HG03520 (cell line): ENCODE measurements around the gene PFN1.
A peak's percentile ranks its signal among the peaks of the same experiment; 100 is the strongest.

Experiments
- ATAC-seq: cut with Tn5 transposase; IDR thresholded peaks from one replicate; pipeline ENCODE4 v1.9.1; 2021; ENCODE audit warnings: mild to moderate bottlenecking, moderate library complexity; ENCODE audit not compliant: unreplicated experiment

Gene PFN1

DNA sequence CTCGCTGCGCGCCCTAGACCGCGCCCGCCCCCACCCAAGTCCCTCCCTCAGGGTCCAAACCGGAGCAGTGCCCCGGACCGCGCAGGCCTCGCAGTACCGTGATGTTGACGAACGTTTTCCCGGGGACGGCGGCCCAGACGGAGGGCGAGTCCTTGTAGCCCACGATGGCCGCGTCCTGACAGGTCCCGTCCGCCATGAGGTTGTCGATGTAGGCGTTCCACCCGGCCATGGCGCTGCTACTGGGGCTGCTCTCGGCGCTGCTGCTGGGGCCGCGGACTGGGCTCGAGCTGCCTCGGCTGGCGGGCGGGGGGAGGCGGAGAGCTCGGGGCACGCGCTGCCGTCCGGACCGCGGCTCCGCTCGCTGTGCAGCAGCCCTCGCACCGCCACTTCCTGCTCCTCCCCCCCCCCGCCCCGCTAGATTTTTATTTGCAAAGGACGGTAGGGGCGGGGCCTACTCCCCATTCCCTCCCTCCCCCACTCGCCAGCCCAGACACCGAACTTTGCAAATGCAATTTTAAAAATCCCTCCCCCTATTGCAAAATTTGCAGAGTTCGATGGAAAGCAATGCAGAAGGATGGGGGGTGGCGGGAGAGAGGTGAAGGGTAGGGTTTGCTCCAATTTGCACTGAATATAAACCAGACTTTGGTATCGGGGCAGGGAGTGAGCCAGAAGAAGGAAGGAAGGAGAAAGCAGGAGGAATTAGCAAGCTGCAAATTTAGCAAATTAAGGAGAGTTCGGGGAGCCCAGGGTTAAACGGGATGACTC is at the start of gene PFN1:
PFN1 (minus strand) TSS at position 365 of the 765 bp plus-strand sequence; CDS start at position 229, 136 bp downstream.
- ATAC-seq: no peak

DNA sequence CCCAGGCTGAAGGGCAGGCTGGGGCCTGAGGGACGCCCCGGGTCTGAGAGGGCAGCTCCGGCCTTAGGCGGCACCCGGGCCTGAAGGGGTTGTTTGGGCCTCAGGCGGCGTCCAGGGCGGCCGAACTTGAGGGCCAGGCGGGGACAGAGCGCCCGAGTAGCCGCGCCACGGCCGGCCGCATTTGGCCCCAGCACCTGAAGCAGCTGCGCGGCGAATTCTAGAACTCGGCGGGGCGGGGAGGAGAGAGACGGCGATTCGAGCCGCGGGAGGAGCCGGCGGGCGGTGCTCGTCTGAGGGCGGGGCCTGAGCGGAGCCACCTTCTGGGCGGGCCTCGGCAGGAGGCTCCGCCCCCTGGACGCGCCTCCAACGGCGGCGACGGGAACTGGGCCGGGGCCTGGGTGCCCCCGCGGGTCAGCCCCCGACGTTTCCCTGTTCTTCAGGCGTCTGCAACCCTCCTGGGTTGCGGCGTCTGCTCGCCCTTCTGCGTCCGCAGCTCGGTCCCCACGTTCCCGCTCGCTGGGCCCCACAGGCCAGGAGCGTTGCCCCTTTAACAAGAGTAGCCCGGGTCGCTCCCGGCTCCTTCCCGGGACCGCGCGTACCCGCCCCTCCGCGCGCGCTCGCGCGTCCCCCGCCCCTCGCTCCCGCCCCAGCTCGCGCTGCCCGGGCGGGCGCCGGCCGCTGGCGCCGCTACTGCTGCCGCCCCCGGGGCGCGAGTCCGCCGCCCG is 49.1 kb upstream of the PFN1 start, which contains the start of the genes INCA1 and KIF1C:
INCA1 (minus strand) TSS at position 221 of the 725 bp plus-strand sequence. CDS start 3,085 bp downstream, outside the sequence.
KIF1C (plus strand) TSS at position 649 of the 725 bp plus-strand sequence. CDS start 2,297 bp downstream, outside the sequence.
- ATAC-seq: peak; percentile 65

DNA sequence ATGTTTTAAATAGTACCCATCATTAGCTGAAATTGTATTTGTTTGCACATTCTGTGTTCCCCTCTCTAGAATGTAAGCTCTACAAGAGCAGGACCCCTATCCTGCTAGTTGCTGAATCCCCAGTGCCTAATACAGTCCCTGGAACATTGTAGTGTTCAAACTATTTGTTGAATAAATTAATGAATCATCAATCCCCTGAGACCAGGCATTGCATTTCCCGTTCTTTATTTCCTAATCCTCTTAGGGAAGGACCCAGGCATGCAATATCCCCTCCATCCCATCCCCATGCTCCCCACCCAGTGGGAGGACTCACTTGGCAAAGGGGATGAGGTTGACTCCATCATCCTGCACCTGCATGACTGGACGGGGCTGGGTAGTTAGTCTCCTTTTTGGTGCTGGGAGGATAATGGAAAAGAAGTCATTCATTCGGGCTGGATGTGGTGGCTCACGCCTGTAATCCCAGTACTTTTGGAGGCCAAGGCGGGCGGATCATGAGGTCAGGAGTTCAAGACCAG is 45.8 kb upstream of the PFN1 start:
- ATAC-seq: no peak

DNA sequence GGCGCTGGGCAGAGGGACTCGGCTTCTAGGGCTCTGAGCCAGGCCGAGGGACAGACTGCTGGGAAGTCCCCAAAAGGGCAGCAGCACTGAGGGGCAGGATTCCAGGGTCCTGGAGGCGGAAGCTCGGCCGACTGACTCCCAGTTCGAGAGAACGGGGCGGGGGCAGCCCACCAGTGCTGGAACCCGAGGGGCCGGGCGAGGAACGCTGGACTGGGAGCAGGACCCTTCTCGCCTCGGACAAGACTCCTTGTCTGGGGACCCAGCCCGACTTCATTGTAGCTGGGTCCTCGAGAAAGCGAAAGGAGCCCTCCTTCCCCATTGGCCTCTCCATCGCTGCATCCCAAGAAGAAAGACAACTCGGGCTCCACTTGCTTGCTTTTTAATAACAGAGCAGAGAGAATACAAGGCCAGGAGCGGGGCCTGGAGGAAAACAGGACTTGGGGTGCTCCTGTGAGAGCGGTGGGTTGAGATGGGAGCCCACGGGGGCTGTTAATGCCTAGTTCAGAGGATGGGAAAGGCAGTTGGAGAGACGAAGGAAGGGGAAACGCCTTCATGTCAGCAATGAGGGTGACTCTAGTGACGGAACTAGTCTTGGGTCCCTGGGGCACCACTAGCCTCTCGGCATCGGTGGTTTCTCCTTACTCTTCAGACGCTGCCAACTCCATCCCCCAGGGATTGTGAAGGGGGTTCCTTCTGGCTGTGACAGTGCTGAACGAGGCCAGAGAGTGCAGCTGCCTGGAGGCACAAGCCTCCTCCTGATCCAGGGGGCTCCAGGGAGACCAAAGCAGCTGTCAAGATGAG is 39.6 kb upstream of the PFN1 start:
- no peak for ATAC-seq

DNA sequence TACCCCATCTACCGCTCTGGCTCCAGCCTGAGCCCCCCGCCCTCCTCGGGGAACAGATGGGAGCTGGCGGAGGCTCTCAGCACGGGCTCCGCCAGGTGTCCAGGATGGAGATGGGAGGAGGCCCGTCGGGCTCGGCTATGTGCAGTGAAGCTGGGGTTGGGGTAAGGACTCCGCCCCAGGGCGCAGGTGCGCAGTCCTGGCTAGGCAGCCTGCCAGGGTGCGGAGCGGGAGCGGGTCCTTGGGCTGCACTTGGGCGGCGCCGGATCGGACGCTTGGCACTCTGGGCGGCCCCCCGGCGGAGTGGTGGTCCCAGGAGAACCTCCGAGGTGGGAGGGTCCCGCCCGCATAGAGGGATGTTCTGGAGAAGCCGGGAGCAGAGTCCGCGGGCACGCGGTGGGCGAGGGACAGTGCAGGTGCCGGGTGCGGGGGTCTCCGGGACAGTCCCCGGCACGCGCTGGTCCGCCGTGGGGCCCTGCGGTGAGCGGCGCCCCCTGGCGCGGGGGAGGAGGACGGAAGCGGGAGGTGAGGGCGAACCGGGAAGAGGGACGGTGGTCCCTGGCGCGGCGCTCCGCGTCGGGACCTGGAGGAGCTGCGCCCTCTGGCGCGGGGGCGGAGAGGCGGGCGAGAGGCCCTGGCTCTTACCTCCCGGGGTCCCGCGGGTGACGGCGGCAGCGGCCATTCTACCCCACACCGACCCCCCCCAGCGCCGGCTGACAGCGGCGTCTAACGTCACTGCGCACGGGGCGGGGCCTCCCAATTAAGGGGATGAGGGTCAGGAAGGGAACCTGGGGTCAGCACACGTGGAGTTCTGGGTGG is 38.8 kb upstream of the PFN1 start, which contains the start of gene CAMTA2:
CAMTA2 (minus strand) TSS at position 725 of the 816 bp plus-strand sequence. CDS start 1,453 bp downstream, outside the sequence.
- ATAC-seq: peak; percentile 45

DNA sequence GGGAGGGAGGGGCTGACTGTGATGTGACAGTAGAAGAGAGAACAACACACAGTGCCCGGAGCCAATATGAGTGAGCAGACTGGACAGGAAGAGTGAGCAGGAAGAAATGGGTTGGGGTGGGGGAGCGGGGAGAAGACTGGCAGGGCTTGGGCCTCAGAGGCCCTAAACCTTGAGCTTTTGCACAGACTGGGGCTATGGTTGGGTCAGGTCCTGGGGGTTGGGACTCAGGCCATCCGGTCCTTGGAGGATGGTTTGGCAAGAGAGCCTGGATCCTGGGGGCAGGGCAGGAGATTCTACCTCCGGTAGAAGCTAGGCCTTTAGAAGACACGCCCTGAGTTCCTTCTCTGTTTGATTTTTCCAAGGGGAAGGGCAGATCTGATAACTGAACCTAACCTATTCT is 38.1 kb upstream of the PFN1 start:
- ATAC-seq: no peak

DNA sequence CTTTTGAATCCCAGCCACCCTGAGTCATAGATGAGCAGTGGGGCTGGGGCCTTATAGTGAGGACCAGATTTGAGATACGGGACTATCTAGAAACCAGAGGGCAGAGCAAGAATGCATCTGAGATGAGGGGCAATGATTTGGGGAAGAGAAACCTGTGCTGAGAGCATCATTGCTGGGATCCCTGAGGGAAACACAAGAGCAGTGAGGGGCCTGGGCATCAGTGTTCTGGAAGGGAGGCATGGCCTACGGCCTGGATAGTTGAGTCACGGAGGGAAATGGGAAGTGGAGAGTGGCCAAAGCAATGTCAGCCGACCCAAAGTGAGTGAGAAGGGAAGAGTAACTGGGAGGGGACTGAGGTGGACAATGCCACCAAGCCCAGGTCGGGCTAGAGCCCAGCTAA is 34.0 kb upstream of the PFN1 start:
- ATAC-seq: no peak

DNA sequence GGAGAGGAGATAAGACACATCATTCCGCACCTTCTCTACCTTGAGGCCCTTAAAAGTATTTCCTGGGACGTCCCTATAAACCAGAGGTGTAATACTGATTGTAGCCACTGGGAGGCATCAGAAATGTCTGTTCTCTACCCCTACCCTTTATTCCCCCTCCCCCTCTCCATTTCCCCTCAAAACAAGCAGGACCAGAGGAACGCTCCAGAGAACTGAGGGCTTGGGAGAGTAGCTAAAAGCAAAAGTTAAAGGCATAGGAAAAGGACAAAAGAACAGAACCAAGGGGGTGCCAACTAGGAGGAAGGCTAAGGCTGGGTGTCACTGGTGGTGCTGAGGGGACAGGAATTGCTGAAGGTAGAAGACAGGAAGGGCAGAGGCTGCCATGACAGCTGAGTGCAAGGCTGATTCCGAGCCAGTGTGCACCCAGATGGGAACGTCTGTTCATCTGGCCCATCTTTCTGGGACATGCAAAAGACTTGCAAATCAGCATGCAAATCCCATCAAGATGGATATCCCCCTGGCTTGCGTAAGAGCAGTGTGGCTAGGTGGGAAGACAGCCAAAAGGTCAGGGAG is 32.4 kb upstream of the PFN1 start:
- ATAC-seq: no peak

DNA sequence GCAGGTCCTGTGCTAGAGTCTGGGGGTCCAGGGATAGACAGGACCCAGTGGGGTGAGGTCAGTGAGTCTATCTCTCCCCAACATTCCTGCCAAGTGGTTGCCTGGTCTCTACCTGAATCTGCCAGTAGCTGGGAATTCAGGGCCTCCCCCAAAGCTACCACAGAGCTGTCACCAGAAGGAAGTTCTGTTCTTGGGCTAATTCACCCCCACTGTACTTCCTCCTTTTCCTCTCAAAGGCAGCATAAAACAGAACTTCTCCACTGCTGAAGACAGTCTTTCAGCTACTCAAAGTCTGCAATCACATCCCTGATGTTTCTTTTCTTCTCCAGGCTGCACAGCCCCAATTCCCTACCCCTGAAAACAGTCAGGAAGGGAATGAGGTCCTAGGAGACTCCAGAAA is 30.4 kb upstream of the PFN1 start:
- ATAC-seq: no peak

DNA sequence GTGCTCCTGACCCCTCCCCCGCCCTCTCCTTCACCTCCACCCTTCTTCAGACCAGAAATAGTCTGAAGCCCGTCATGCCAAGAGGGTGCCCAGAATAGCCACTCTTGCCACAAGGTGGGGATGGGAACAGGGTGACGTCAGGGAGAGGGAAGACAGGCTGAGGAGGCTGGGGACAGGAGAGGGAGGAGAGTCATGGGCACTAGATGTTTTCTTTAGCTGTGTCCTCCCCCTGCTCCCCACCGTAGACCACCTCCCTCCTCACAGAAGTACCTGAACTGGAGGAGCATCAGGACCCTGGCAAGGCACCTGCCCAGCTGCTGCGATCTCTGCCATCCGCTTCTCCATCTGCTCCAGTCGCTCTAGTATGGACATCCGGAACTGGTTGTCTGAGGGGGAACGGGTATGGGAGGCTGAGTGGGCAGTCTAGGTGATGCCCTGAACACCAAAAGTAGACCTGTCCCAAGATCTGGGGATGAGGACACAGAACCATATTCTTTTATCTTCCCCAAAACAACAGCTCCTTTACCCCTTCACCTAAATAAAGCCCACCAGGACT is 25.9 kb upstream of the PFN1 start:
- no peak for ATAC-seq

DNA sequence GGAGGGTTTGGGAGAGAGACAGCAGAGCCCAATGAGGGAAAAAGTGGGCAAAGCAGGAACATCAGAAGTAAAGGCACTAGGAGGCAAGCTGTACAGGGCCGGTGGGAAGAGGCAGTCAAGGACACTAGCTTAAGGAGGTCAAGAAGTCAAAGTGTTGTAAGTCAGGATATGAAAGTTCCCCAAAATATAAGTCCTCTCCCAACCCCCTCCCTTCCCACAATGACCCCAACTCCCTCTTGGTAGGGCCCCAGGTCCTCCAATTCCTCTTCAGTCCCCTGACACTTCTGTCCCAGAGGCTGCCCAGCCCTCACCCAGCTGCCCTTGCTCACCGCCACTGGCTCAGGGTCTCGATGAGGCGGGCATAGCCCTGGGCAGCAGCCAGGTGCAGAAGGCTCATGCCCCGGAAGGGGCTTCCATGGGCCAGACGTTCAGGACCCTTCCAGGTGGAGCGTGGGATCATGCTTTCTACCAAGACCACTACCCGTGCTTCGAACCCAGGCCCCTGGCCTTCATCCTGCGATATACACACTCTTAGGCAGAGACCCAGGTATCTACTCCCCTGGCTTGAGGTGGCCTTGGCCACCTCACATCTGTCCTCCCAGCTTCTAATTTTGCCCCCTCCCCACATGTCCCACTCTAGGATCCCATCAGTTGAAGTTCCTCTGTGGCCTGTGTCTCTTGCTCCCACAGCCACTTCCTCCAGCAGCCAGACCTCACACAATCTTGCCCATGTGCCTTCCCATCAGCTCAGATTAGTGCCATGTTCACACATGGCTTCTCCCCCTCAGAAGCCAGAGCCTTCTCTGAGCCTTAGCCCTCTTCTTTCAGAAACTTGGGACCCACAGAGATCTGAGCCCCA is 25.2 kb upstream of the PFN1 start:
- no peak for ATAC-seq

DNA sequence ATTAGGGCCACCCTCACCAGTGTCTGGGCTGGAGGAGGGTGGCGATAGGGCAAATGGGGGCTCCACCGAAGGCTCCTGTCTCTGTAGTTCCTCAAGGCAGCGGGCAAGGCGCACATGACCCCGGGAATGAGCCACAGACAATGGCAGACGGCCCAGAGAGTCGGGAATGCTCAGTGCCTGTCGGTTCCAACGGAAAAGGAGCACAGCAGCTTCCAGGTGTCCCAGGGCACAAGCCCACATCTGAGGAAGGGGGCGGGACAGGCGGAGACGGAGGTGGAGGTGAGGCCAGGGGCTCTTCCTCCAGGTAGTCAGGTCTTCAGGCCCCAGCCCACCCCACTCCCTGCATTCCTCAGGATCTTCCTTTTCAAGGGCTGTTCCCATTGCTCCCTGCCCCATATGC is 24.4 kb upstream of the PFN1 start:
- ATAC-seq: no peak

DNA sequence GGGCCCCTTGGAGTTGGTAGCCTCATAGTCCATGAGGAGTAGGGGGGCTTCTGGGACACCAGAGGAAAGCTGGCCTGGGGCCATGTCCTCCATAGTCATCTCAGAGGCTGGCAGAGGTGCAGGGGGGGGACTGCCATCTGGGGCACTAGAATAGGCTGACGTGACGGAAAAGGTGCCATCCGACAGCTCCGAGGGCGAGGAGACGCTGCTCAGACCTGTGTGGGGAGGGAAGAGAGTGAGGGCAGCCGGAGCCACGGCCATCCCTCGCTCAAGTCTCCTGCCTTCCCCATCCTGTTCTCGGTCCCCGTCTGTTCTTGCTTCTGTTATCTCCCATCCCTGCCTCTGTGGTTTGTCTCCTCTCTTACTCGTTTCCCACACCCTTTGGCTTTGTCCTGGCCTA is 24.0 kb upstream of the PFN1 start:
- no peak for ATAC-seq

DNA sequence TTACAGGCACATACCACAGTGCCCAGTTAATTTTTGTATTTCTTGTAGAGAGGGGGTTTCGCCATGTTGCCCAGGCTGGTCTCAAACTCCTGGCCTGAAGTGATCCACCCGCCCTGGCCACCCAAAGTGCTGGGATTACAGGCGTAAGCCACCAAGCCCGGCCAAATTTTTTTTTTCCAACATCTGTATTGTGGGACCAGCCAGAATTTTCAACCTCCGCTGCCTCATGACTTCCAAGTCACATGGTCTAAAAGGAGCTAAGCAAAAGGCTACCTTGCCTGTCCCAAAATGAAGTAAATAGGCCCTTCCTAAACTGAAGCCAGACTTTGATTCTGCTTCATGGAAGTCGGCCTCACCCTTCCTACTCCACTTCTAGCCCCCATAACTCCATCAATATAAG is 23.5 kb upstream of the PFN1 start:
- no peak for ATAC-seq

DNA sequence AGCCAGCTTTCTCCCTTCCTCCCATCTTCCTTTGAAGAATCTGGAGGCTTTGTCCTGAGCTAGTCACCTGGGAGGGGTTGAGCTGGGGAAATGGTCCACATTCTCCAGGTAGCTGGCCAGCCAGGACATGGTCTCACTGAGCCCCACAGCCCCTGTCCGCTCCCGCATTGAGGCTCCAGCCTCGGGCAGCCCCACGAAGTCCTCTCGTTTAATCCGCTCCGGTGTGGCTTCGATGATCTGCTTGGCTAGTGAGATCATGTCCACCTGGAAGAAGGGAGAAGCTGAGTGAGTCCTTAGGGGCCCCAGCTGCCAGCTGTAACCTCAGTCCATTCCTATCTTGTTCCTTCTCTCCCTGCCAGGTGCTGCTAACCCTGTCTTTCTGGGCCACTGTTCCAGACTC is 21.9 kb upstream of the PFN1 start:
- no peak for ATAC-seq

DNA sequence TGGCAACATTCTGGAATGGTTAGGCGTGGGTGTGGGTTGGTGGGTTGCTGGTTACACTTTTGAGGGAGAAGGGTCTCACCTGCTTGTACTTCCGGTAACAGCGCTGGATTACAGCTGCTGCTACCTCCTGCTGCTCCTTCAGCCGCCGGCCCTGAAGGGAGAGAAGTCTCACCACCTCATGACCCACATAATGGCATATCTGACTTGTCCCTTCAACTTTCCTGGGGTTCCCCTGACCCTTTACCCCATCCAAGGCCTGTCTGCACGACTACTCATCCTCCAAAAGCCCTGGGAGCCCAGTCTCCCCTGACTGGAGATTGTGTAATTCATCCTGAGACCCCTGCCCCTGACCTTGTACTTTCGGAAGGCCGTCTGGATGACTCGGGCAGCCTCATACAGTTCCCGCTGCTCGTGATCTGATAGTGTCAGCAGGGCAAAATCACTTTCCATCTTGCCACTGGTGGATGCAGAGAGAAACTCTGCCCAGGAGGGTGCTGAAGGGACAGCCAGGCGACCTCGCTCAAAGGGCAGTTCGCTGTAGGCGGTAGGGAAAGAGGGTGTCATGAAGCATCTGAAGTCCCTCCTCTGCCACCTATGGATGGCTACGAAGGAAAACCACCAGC is 21.3 kb upstream of the PFN1 start:
- no peak for ATAC-seq

DNA sequence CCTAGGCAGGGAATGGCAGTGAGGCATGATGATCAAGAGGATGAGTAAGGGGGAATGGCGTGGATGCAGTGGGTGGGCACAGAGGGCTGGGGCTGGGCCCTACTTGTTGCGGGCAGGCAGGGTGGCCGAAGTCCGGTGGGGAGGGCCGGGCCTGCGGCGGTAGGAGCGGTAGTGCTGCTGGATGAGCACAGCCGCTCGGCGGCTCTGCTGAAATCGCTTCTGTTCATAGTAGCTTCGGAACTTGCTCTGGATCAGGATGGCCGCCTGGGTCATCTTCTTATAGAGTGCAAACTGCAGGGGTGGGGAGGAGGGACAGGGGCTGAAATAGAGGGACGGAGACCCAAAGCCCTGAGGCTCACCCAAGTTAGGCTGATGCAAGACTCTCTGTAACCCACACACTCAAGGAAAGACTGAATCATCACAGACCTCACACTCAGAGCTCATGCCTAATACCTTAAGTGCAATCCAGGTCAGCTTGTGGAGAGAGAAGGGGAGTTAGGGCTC is 20.8 kb upstream of the PFN1 start:
- no peak for ATAC-seq

DNA sequence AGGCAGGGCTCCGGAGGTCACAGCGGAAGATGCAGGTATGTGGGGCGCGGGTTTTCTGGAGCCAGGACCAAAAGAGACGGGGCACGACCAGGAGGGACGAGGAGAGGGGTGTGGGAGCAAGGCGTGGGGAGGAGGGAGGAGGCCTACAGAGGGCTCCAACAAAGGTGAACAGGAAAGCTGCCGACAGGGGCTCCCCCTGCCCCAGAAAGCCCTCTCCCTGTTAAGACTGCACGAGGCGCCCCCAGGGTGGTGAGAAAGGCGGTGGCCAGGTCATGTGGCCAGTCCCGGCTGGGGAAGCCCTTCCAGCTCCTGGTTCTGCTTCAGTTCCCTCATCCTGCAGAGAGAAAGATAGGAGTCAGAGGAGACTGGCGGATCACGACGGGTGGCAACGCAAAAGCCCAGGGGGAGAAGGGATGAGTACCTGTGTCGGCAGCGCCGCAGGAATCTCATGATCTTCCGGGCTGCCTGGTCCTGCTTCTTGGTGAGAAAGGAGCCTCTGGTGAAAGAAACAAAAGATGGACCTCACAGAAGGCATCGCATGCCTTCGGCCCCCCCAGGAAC is 20.2 kb upstream of the PFN1 start:
- ATAC-seq: no peak
